Activated T-cell treated with anti-CD3 and anti-CD28 coated beads, Interleukin-2, amount 50 U/mL, for 72 hours (primary cell): ENCODE measurements around the gene HIPK1. TPM values are rescaled to one million over a fixed set of nuclear protein-coding genes. Genes with fewer than 3 reads are reported as not detected.

Source experiments
- ATAC-seq, 2 donors: fragments of 150-1000 bp; cut with Tn5 transposase; replicated peaks in 1 of 2; 2 replicates each; pipeline ENCODE4 v1.10.0; 2021; ENCODE audit warnings: moderate library complexity in 2 of 2, mild to moderate bottlenecking in 1 of 2
- DNase-seq, 2 donors: peaks; one replicate each; pipeline ENCODE4 v3.0.0; 2021 to 2022; ENCODE audit warnings: mixed read lengths in 1 of 2
- H3K27ac Mint-ChIP-seq: one replicate; pipeline ENCODE4 v1.8.0; 2022; ENCODE audit warnings: mild to moderate bottlenecking, moderate library complexity, mixed read lengths
- H3K27me3 Mint-ChIP-seq: one replicate; pipeline ENCODE4 v1.8.0; 2022; ENCODE audit warnings: low read depth, mixed read lengths
- H3K36me3 Mint-ChIP-seq, 2 donors: one replicate each; pipeline ENCODE4 v1.8.0; 2022; ENCODE audit warnings: mixed read lengths in 2 of 2, mild to moderate bottlenecking in 1 of 2; ENCODE audit not compliant: insufficient read depth in 2 of 2
- H3K4me1 Mint-ChIP-seq: one replicate; pipeline ENCODE4 v1.8.0; 2022; ENCODE audit warnings: low read depth, mixed read lengths
- H3K4me3 Mint-ChIP-seq, 2 donors: one replicate each; pipeline ENCODE4 v1.8.0; 2022; ENCODE audit warnings: mild to moderate bottlenecking in 2 of 2, mixed read lengths in 2 of 2, moderate library complexity in 2 of 2
- H3K9me3 Mint-ChIP-seq, 2 donors: one replicate each; pipeline ENCODE4 v1.8.0; 2022; ENCODE audit warnings: mixed read lengths in 2 of 2
- total RNA-seq, 2 donors: library from RNA; stranded (reverse); gene quantifications; one replicate each; pipeline ENCODE4 v1.2.3, GENCODE V29; 2022

The HIPK1 gene
- total RNA-seq, 2 donors from 2014 or later = 74.4 to 75.6 TPM

- Mint-ChIP-seq H3K36me3 (no peaks in the 10 kb centered on the region), H3K9me3 (peaks cover under 1 to 5% of the 10 kb centered on the region in 2 donors), H3K27me3 (no peaks in the 10 kb centered on the region), H3K27ac (no peak overlapping the region), H3K4me3 (no peak overlapping the region), H3K4me1 (peaks cover 19% of the 10 kb centered on the region)
- ATAC-seq (no peak), DNase-seq (no peak)
Measured at GRCh38 chr1:113983826-113984225, 54.7 kb downstream of the HIPK1 start.

GRCh38 chr1:113984710-113985109 lies 55.6 kb downstream of the HIPK1 start:
- ATAC-seq = no peak
- Mint-ChIP-seq H3K27me3 (no peaks in the 10 kb centered on the region), H3K27ac (no peak overlapping the region), H3K4me1 (peaks cover 16% of the 10 kb centered on the region), H3K36me3 (no peaks in the 10 kb centered on the region), H3K4me3 (no peak overlapping the region), H3K9me3 (peaks cover 2 to 6% of the 10 kb centered on the region in 2 donors)
- DNase-seq = no peak

GRCh38 chr1:113986802-113987201 lies 57.7 kb downstream of the HIPK1 start:
- Mint-ChIP-seq H3K9me3 (peaks cover 2 to 6% of the 10 kb centered on the region in 2 donors), H3K4me1 (peaks cover 16% of the 10 kb centered on the region), H3K27me3 (no peaks in the 10 kb centered on the region), H3K36me3 (no peaks in the 10 kb centered on the region), H3K4me3 (no peak overlapping the region), H3K27ac (no peak overlapping the region)
- no peak for ATAC-seq
- DNase-seq = no peak

DNA sequence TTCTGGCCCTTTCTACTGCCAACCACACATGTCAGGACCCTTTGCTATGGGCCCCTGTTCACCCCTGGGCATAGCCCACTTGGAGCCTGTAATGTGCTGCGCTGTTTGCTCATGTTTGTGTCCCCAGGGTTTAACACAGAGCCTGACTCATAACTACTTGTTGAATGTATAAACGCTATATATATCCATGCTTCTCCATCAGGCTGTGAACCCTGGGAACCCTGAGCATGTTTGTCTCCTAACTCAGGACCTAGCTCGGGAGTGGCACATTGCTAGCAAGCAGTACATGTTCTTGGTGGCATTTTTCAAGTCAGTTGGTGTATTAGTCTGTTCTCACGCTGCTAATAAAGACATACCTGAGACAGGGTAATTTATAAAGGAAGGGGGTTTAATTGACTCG lies 58.1 kb downstream of the HIPK1 start:
- Mint-ChIP-seq H3K27ac (no peak overlapping the region), H3K9me3 (peaks cover 2 to 6% of the 10 kb centered on the region in 2 donors), H3K4me1 (peaks cover 16% of the 10 kb centered on the region), H3K4me3 (no peak overlapping the region), H3K36me3 (no peaks in the 10 kb centered on the region), H3K27me3 (no peaks in the 10 kb centered on the region)
- no peak for ATAC-seq
- DNase-seq = no peak

DNA sequence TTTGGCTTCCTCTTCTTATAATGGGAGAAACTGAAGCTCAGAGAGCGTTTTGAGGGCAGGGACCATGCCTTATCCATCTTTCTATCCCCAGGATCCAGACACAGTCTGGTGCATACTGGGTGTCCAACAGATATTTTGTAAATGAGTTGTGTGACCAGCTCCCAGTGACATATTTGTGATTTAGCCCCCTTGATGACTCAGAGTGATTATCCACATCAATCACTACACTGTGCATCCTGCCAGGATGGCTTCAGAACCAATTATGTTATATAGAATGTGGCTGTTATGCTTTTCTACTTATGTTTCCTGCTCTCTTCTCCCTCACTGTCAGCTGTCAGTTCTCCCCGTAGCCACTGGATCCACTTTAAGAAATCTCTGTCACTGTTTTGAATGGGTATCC lies 61.4 kb downstream of the HIPK1 start:
- H3K4me1 Mint-ChIP-seq = peaks cover 5% of the 10 kb centered on the region

GRCh38 chr1:113990961-113991360 lies 61.8 kb downstream of the HIPK1 start:
- Mint-ChIP-seq H3K4me1 (peaks cover 5% of the 10 kb centered on the region), H3K36me3 (peaks cover 8 to 15% of the 10 kb centered on the region in 2 donors), H3K4me3 (no peak overlapping the region), H3K9me3 (peaks cover 14 to 18% of the 10 kb centered on the region in 2 donors), H3K27me3 (no peaks in the 10 kb centered on the region), H3K27ac (no peak overlapping the region)
- ATAC-seq (no peak), DNase-seq (no peak)

More for the DNA sequence above, 61.4 kb downstream of the HIPK1 start:
- no peak for ATAC-seq
- H3K36me3 Mint-ChIP-seq = peaks cover 7 to 14% of the 10 kb centered on the region in 2 donors
- no peak overlapping the region for H3K27ac Mint-ChIP-seq
- H3K27me3 Mint-ChIP-seq = no peaks in the 10 kb centered on the region
- peaks cover 13 to 17% of the 10 kb centered on the region in 2 donors for H3K9me3 Mint-ChIP-seq
- no peak overlapping the region for H3K4me3 Mint-ChIP-seq
- DNase-seq = no peak

GRCh38 chr1:113991467-113991997 lies 62.4 kb downstream of the HIPK1 start:
- DNase-seq (no peak), ATAC-seq (no peak)
- Mint-ChIP-seq H3K9me3 (peaks cover 14 to 18% of the 10 kb centered on the region in 2 donors), H3K4me1 (peaks cover 5% of the 10 kb centered on the region), H3K27ac (no peak overlapping the region), H3K4me3 (no peak overlapping the region), H3K27me3 (no peaks in the 10 kb centered on the region), H3K36me3 (peaks cover 8 to 15% of the 10 kb centered on the region in 2 donors)

GRCh38 chr1:113993072-113993471 lies 63.9 kb downstream of the HIPK1 start:
- H3K27me3 Mint-ChIP-seq = no peaks in the 10 kb centered on the region
- DNase-seq = no peak
- ATAC-seq = no peak
- no peak overlapping the region for H3K27ac Mint-ChIP-seq
- no peak overlapping the region for H3K4me3 Mint-ChIP-seq
- peaks cover 5% of the 10 kb centered on the region for H3K4me1 Mint-ChIP-seq
- H3K9me3 Mint-ChIP-seq = peaks cover 14 to 16% of the 10 kb centered on the region in 2 donors
- peaks cover 8 to 15% of the 10 kb centered on the region in 2 donors for H3K36me3 Mint-ChIP-seq

- ATAC-seq = no peak
- peaks cover 8 to 15% of the 10 kb centered on the region in 2 donors for H3K36me3 Mint-ChIP-seq
- DNase-seq = no peak
- H3K9me3 Mint-ChIP-seq = peaks cover 14 to 16% of the 10 kb centered on the region in 2 donors
- no peak overlapping the region for H3K4me3 Mint-ChIP-seq
- H3K4me1 Mint-ChIP-seq = peaks cover 3% of the 10 kb centered on the region
- H3K27ac Mint-ChIP-seq = no peak overlapping the region
- H3K27me3 Mint-ChIP-seq = no peaks in the 10 kb centered on the region
Measured at GRCh38 chr1:113993766-113994165, 64.6 kb downstream of the HIPK1 start.

GRCh38 chr1:113995382-113995781 lies 66.3 kb downstream of the HIPK1 start:
- Mint-ChIP-seq H3K4me3 (no peak overlapping the region), H3K4me1 (no peaks in the 10 kb centered on the region), H3K9me3 (peaks cover 12 to 14% of the 10 kb centered on the region in 2 donors), H3K27ac (no peak overlapping the region), H3K27me3 (no peaks in the 10 kb centered on the region), H3K36me3 (peaks cover 8 to 15% of the 10 kb centered on the region in 2 donors)
- DNase-seq (no peak), ATAC-seq (no peak)

- H3K27ac Mint-ChIP-seq = no peak overlapping the region
Measured at GRCh38 chr1:113998361-113998760, 69.2 kb downstream of the HIPK1 start.

GRCh38 chr1:113999233-113999632 lies 70.1 kb downstream of the HIPK1 start:
- DNase-seq = no peak
- H3K27me3 Mint-ChIP-seq = peaks cover 6% of the 10 kb centered on the region
- ATAC-seq = no peak
- H3K4me1 Mint-ChIP-seq = no peaks in the 10 kb centered on the region
- H3K36me3 Mint-ChIP-seq = peaks cover 5 to 13% of the 10 kb centered on the region in 2 donors
- H3K9me3 Mint-ChIP-seq = peaks cover 6 to 11% of the 10 kb centered on the region in 2 donors
- no peak overlapping the region for H3K4me3 Mint-ChIP-seq
- no peak overlapping the region for H3K27ac Mint-ChIP-seq

More at GRCh38 chr1:113998361-113998760, 69.2 kb downstream of the HIPK1 start:
- Mint-ChIP-seq H3K9me3 (peaks cover 10 to 14% of the 10 kb centered on the region in 2 donors), H3K36me3 (peaks cover 8 to 15% of the 10 kb centered on the region in 2 donors), H3K27me3 (peaks cover 6% of the 10 kb centered on the region), H3K4me3 (no peak overlapping the region), H3K4me1 (no peaks in the 10 kb centered on the region)
- no peak for DNase-seq
- no peak for ATAC-seq

- no peak overlapping the region for H3K27ac Mint-ChIP-seq
- ATAC-seq (no peak), DNase-seq (no peak)
- H3K36me3 Mint-ChIP-seq = peaks cover 4 to 8% of the 10 kb centered on the region in 2 donors
- no peaks in the 10 kb centered on the region for H3K4me1 Mint-ChIP-seq
- H3K9me3 Mint-ChIP-seq = peaks cover 5 to 8% of the 10 kb centered on the region in 2 donors
- no peak overlapping the region for H3K4me3 Mint-ChIP-seq
- H3K27me3 Mint-ChIP-seq = peaks cover 9% of the 10 kb centered on the region
Measured at GRCh38 chr1:113999799-114000198, 70.7 kb downstream of the HIPK1 start.

GRCh38 chr1:114000406-114000805 lies 71.3 kb downstream of the HIPK1 start:
- Mint-ChIP-seq H3K4me1 (no peaks in the 10 kb centered on the region), H3K27ac (no peak overlapping the region), H3K27me3 (peaks cover 15% of the 10 kb centered on the region), H3K4me3 (no peak overlapping the region), H3K9me3 (peaks cover 2 to 4% of the 10 kb centered on the region in 2 donors), H3K36me3 (peaks cover 2% of the 10 kb centered on the region in 2 donors)
- DNase-seq (no peak), ATAC-seq (no peak)
